SK-N-SH treated with all-trans-retinoic acid at 6 μM for 48 hours (cell line): ENCODE data around the gene B4GALT6.
A peak's percentile ranks its signal among the peaks of the same experiment; 100 is the strongest.

ENCODE experiments used
- ATAC-seq: fragments of 200-7000 bp; cut with Tn5 transposase; 3 replicates; pipeline ENCODE4 v1.9.1; 2020; ENCODE audit warnings: mild to moderate bottlenecking, moderate library complexity
- ARNTL ChIP-seq: fragments of 450-650 bp; formaldehyde crosslinking; IDR thresholded peaks from 2 replicates; pipeline ENCODE4 v1.5.0; 2020; ENCODE audit warnings: low read depth, mild to moderate bottlenecking, moderate library complexity, borderline replicate concordance
- BACH2 ChIP-seq: fragments of 250-450 bp; sonication (Bioruptor Pico); IDR thresholded peaks from 2 replicates; pipeline ENCODE4 v1.9.0; 2021; ENCODE audit warnings: mild to moderate bottlenecking, borderline replicate concordance
- CREB5 ChIP-seq: fragments of 250-450 bp; sonication (Bioruptor Pico); IDR thresholded peaks from 2 replicates; pipeline ENCODE4 v1.5.1; 2020; ENCODE audit warnings: low read depth, mild to moderate bottlenecking, moderate library complexity
- CSDC2 ChIP-seq: fragments of 250-450 bp; sonication (Bioruptor Pico); IDR thresholded peaks from 2 replicates; pipeline ENCODE4 v1.5.0; 2020; ENCODE audit warnings: mild to moderate bottlenecking, moderate library complexity
- CSRNP3 ChIP-seq: fragments of 250-450 bp; sonication (Bioruptor Pico); IDR thresholded peaks from 2 replicates; pipeline ENCODE4 v1.5.1; 2021; ENCODE audit warnings: mild to moderate bottlenecking, moderate library complexity
- ESRRG ChIP-seq: fragments of 250-450 bp; sonication (Bioruptor Pico); IDR thresholded peaks from 2 replicates; pipeline ENCODE4 v1.6.1; 2021; ENCODE audit warnings: mild to moderate bottlenecking
- ISL1 ChIP-seq: fragments of 250-450 bp; sonication (Bioruptor Pico); IDR thresholded peaks from 2 replicates; pipeline ENCODE4 v2.1.2; 2022; ENCODE audit warnings: mild to moderate bottlenecking, moderate library complexity
- OSR1 ChIP-seq: fragments of 250-450 bp; sonication (Bioruptor Pico); IDR thresholded peaks from 2 replicates; pipeline ENCODE4 v1.8.0; 2022; ENCODE audit warnings: moderate library complexity, mild to moderate bottlenecking, inconsistent platforms
- PATZ1 ChIP-seq: fragments of 250-450 bp; sonication (Bioruptor Pico); IDR thresholded peaks from 2 replicates; pipeline ENCODE4 v1.8.0; 2020; ENCODE audit warnings: mild to moderate bottlenecking, moderate library complexity, borderline replicate concordance
- POU6F1 ChIP-seq: fragments of 250-450 bp; sonication (Bioruptor Pico); IDR thresholded peaks from 2 replicates; pipeline ENCODE4 v1.8.0; 2021; ENCODE audit warnings: low read depth, mild to moderate bottlenecking, moderate library complexity, borderline replicate concordance
- PPARA ChIP-seq: fragments of 250-450 bp; sonication (Bioruptor Pico); IDR thresholded peaks from 2 replicates; pipeline ENCODE4 v1.5.0; 2020; ENCODE audit warnings: mild to moderate bottlenecking, borderline replicate concordance
- RARB ChIP-seq: fragments of 250-450 bp; sonication (Bioruptor Pico); IDR thresholded peaks from 2 replicates; pipeline ENCODE4 v1.8.0; 2021; ENCODE audit warnings: mild to moderate bottlenecking, moderate library complexity
- SNAI2 ChIP-seq: fragments of 250-450 bp; sonication (Bioruptor Pico); IDR thresholded peaks from 2 replicates; pipeline ENCODE4 v1.5.0; 2020; ENCODE audit warnings: mild to moderate bottlenecking, moderate library complexity
- TCF4 ChIP-seq: fragments of 250-450 bp; sonication (Bioruptor Pico); IDR thresholded peaks from 2 replicates; pipeline ENCODE4 v1.8.0; 2021; ENCODE audit warnings: mild to moderate bottlenecking, moderate library complexity, borderline replicate concordance
- TOX ChIP-seq: fragments of 250-450 bp; sonication (Bioruptor Pico); IDR thresholded peaks from 2 replicates; pipeline ENCODE4 v1.8.0; 2021; ENCODE audit warnings: mild to moderate bottlenecking, moderate library complexity, borderline replicate concordance
- TSHZ2 ChIP-seq: fragments of 250-450 bp; sonication (Bioruptor Pico); IDR thresholded peaks from 2 replicates; pipeline ENCODE4 v1.5.0; 2020; ENCODE audit warnings: mild to moderate bottlenecking, moderate library complexity
- ZC3H10 ChIP-seq: fragments of 250-450 bp; sonication (Bioruptor Pico); IDR thresholded peaks from 2 replicates; pipeline ENCODE4 v1.5.1; 2021; ENCODE audit warnings: mild to moderate bottlenecking, moderate library complexity
- ZFP30 ChIP-seq: fragments of 450-650 bp; formaldehyde crosslinking; IDR thresholded peaks from 2 replicates; pipeline ENCODE4 v1.5.0; 2022; ENCODE audit warnings: mild to moderate bottlenecking, moderate library complexity
- ZNF565 ChIP-seq: fragments of 450-650 bp; formaldehyde crosslinking; conservative IDR thresholded peaks from 2 replicates; pipeline ENCODE4 v1.5.0; 2020; ENCODE audit warnings: low read depth, mild to moderate bottlenecking, moderate library complexity
- ZNF70 ChIP-seq: fragments of 450-650 bp; formaldehyde crosslinking; IDR thresholded peaks from 2 replicates; pipeline ENCODE4 v1.5.0; 2020; ENCODE audit warnings: mild to moderate bottlenecking, moderate library complexity

Gene B4GALT6

GRCh38 chr18:31680433-31680811 lies 4.0 kb downstream of the B4GALT6 start (continued):
- TF ChIP-seq ZNF70 (no peak), CSDC2 (CRISPR knock-in tag) (no peak), PPARA (no peak), ARNTL (CRISPR knock-in tag) (no peak), TOX (no peak)

GRCh38 chr18:31679791-31680432 lies 4.5 kb downstream of the B4GALT6 start:
- TF ChIP-seq ZFP30 (CRISPR knock-in tag), result no peak
- no peak for TF ChIP-seq ZNF70
- TF ChIP-seq PATZ1, result no peak
- no peak for TF ChIP-seq ISL1
- TF ChIP-seq OSR1 (CRISPR knock-in tag), result no peak
- no peak for TF ChIP-seq SNAI2
- TF ChIP-seq BACH2 (CRISPR knock-in tag), result no peak
- no peak for TF ChIP-seq CSRNP3
- TF ChIP-seq CSDC2 (CRISPR knock-in tag), result no peak
- no peak for TF ChIP-seq CREB5 (CRISPR knock-in tag)
- no peak for TF ChIP-seq TOX
- no peak for TF ChIP-seq ZNF565 (CRISPR knock-in tag)
- no peak for TF ChIP-seq POU6F1
- TF ChIP-seq RARB (CRISPR knock-in tag), result no peak
- no peak for TF ChIP-seq TCF4
- no peak for TF ChIP-seq ARNTL (CRISPR knock-in tag)
- ATAC-seq, result no peak

- ATAC-seq, result peak; percentile 54
- no peak for TF ChIP-seq ZC3H10 (CRISPR knock-in tag)
- no peak for TF ChIP-seq ESRRG
- TF ChIP-seq PATZ1, result no peak
- no peak for TF ChIP-seq CSDC2 (CRISPR knock-in tag)
- TF ChIP-seq RARB (CRISPR knock-in tag), result no peak
- no peak for TF ChIP-seq ISL1
- no peak for TF ChIP-seq ZFP30 (CRISPR knock-in tag)
- no peak for TF ChIP-seq TSHZ2 (CRISPR knock-in tag)
- TF ChIP-seq ARNTL (CRISPR knock-in tag), result no peak
- TF ChIP-seq CSRNP3, result no peak
- TF ChIP-seq SNAI2, result no peak
- TF ChIP-seq POU6F1, result no peak
- TF ChIP-seq CREB5 (CRISPR knock-in tag), result no peak
- no peak for TF ChIP-seq BACH2 (CRISPR knock-in tag)
- no peak for TF ChIP-seq OSR1 (CRISPR knock-in tag)
Measured at GRCh38 chr18:31679133-31679742, 5.1 kb downstream of the B4GALT6 start.
